Pancreas (tissue), 10 donors: ENCODE data around the gene ZNF587B. TPM values are rescaled to one million over a fixed set of nuclear protein-coding genes. Genes with fewer than 3 reads are reported as not detected.
A peak's percentile ranks its signal among the peaks of the same experiment; 100 is the strongest.
"Not testable (repeated sequence)": the region's sequence is repeated elsewhere in the genome, so short reads cannot be mapped to it uniquely, and the experiment has no call there.

Source experiments
- ATAC-seq, 4 donors: fragments of 200-7000 bp; cut with Tn5 transposase; one replicate each; pipeline versions ENCODE4 v1.8.0 to v1.9.1; 2020; ENCODE audit warnings: mild to moderate bottlenecking in 4 of 4, moderate library complexity in 4 of 4
- DNase-seq, 6 donors: peaks; one replicate each; pipeline ENCODE4 v3.0.0-alpha.2; 2020
- FAIRE-seq: peaks from 2 replicates; lab custom pipeline; 2012; peaks lifted over from hg19 to GRCh38; lab: Jason Lieb, UNC
- H3K27ac ChIP-seq, 4 donors: fragments of 200-600 bp; sonication (generic); 1 replicate in 3 of 4; 2 replicates in 1 of 4; pipeline versions ENCODE4 v1.5.0 to v1.8.0; 2020
- H3K27me3 ChIP-seq, 4 donors: fragments of 200-600 bp; one replicate each; pipeline ENCODE4 v1.8.0; 2021
- H3K36me3 ChIP-seq, 3 donors: fragments of 200-600 bp; sonication (generic) in 1 of 3; one replicate each; pipeline versions ENCODE4 v1.5.0 to v1.8.0; 2020 to 2021
- H3K4me1 ChIP-seq, 3 donors: fragments of 200-600 bp; one replicate each; pipeline ENCODE4 v1.8.0; 2021
- H3K4me3 ChIP-seq, 4 donors: fragments of 200-600 bp; sonication (generic) in 2 of 4; one replicate each; pipeline versions ENCODE4 v1.5.0 to v1.8.0; 2020 to 2021
- H3K9me3 ChIP-seq, 4 donors: fragments of 200-600 bp; one replicate each; pipeline ENCODE4 v1.8.0; 2021
- WGBS, 2 donors: extraction: QIAGEN DNeasy Blood & Tissue Kit; methylation state at CpG; one replicate each; pipeline ENCODE4 v1.1.7; 2013; 5-methylcytosine and 5-hydroxymethylcytosine counted together
- intact Hi-C, 3 donors: fragments of 100-400 bp; cut with DNase I; formaldehyde crosslinking; loops; one replicate each; pipeline versions ENCODE4 v1.11.1 to v1.14.2; 2022
- polyA plus RNA-seq, 2 donors: library from polyadenylated mRNA; stranded (reverse); fragments of 200-250 nt; gene quantifications; one replicate each; pipeline ENCODE4 v1.2.3, GENCODE V29; 2013
- total RNA-seq, 6 donors: library from RNA; stranded (reverse); fragmentation: NEBNext Ultra II Directional in 4 of 6; extraction: Animal tissue kit (Norgen Biotek cat#: 25700) in 4 of 6; gene quantifications; one replicate each; pipeline versions ENCODE4 v1.2.1 to v1.2.4, GENCODE V29; 2021 to 2023
- TF ChIP-seq, protein P1 (sequence below), 4 donors: fragments of 200-600 bp; sonication (generic) in 3 of 4; IDR thresholded peaks; one replicate each; pipeline versions ENCODE4 v1.5.0 to v1.8.0; 2021; ENCODE audit warnings: antibody characterized with exemption in 4 of 4
- donor health status: healthy with polysubstance abuse.
- donor health status: DM: no; HTN: no; CAD: no; lungs with moderate emphysema.
- donor health status: DM: no; HTN: no; CAD: no.
- donor health status: control.
- donor health status: control.
- donor health status: Bipolar disorder and iron deficiency.
- donor health status: DM: yes; HTN: yes; CAD: no.
- donor health status: DM: no; HTN: no; CAD: no.
- donor health status: DM: no; HTN: no; CAD: no.
- donor health status: DM: yes; HTN: yes; CAD: no.

The ZNF587B gene
- total and polyA plus RNA-seq, 8 donors, result 4.4 to 10.3 (median 8.5) TPM

DNA sequence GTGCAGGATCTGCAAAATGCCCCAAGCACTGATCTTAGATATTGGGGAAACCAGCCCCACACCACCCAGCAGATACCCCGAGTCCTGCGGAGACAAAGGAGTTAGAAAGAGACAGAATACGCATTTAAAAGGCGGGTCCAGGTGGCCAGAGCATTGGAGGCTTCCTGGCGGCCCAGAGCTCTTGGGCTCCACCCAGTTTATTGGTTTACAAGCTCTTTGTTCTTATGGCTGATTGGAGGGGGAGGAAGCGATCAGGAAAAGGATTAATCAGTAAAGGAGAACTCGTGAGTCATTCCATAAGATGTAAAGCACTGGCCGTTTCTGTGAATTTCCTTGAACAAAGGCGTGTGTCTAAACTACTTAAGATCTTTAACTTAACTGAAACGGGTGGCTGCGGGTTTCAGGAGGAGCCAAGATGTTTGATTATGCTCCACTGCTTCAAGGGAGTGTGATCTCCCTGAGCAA, 20.5 kb downstream of the ZNF587B start:
- DNase-seq (no peak), ATAC-seq (peak; percentile 27 to 57 (median 37)), FAIRE-seq (no peak)
- Histone ChIP-seq H3K4me1 (no peaks in the 10 kb centered on the region), H3K36me3 (no peaks in the 10 kb centered on the region), H3K9me3 (no peaks in the 10 kb centered on the region), H3K27me3 (no peaks in the 10 kb centered on the region), H3K4me3 (peak overlapping the region; percentile 38 to 65 (median 54)), H3K27ac (peak overlapping the region in 2 of 4 donors; percentile 52 to 69)
- intact Hi-C loops, result no loop called here
- WGBS, 2 donors, result 12 to 15% methylated on average over 10 to 11 of the region's 11 CpGs
- TF ChIP-seq, protein P1, sequence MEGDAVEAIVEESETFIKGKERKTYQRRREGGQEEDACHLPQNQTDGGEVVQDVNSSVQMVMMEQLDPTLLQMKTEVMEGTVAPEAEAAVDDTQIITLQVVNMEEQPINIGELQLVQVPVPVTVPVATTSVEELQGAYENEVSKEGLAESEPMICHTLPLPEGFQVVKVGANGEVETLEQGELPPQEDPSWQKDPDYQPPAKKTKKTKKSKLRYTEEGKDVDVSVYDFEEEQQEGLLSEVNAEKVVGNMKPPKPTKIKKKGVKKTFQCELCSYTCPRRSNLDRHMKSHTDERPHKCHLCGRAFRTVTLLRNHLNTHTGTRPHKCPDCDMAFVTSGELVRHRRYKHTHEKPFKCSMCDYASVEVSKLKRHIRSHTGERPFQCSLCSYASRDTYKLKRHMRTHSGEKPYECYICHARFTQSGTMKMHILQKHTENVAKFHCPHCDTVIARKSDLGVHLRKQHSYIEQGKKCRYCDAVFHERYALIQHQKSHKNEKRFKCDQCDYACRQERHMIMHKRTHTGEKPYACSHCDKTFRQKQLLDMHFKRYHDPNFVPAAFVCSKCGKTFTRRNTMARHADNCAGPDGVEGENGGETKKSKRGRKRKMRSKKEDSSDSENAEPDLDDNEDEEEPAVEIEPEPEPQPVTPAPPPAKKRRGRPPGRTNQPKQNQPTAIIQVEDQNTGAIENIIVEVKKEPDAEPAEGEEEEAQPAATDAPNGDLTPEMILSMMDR (IDR thresholded peaks at IDR 0.05), result no peak

DNA sequence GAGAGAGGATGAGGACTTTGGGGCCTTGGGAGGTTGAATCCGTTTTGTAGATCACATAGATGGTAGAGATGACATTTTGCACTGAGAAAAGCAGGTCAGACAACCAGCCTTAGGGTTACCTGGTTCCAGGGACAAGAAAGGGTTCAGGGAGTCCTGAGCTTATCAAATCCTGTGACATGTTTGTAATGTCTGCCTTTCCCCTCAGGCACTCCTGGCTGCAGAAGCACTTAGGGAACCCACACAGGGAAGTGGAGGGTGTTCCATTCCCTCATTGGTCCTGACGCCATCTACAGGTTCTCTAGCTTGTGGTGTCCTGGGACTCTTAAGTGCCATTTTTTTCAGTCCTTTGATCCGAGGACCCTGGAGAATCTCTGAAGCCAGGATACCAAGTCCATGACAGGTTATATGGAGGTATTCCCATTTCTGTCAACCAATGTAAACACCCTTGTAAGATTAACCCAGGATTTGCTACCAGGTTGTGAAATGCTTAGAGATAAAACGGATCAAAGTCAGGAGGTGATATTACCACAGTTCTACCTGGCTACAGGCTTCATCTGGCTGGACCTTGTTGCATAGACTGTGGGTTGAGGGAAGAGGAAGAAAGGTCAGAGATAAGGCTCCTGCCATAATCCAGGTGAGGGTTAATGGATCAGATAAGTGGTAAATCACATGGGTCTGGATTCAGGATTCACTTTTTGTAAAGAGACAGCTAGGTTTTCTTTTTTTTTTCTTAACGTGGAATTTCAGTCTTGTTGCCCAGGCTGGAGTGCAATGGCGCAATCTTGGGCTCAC, 21.9 kb downstream of the ZNF587B start:
- H3K4me3 ChIP-seq, H3K36me3 ChIP-seq, ATAC-seq, H3K27me3 ChIP-seq, FAIRE-seq, intact Hi-C loops, H3K4me1 ChIP-seq, DNase-seq, H3K9me3 ChIP-seq, H3K27ac ChIP-seq: not testable (repeated sequence)
- WGBS, 2 donors, result 69 to 76% methylated on average over 5 to 6 of the region's 6 CpGs

GRCh38 chr19:57854117-57854516, 24.0 kb downstream of the ZNF587B start:
- WGBS, 2 donors, result 85 to 96% methylated on average over 2 of the region's 2 CpGs
- H3K36me3 ChIP-seq, result peaks cover 3 to 20% (median 6%) of the 10 kb centered on the region in 3 donors
- H3K27me3 ChIP-seq, FAIRE-seq, H3K27ac ChIP-seq, H3K4me1 ChIP-seq, H3K4me3 ChIP-seq, intact Hi-C loops, ATAC-seq, H3K9me3 ChIP-seq, DNase-seq: not testable (repeated sequence)

DNA sequence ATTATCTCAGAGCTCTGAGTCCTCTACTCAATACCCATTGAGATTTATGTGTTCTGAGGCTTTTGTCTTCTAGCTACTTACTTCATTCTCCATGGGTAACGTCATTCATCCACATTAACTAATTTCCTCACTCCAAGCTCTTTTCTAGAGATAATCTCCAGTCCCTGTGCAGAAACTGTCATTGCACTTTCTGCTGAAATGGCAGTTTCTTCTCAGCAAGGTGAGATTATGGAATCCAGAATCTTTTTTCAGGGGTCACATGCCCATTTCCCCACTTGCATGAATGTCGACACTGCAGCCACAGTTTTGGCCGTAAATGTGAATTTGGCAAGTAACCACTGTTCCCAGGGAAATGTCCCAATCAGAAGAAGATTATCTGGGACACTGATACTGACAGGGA, 32.3 kb downstream of the ZNF587B start:
- H3K27me3 ChIP-seq, H3K27ac ChIP-seq, DNase-seq, ATAC-seq, H3K9me3 ChIP-seq, H3K4me3 ChIP-seq, H3K4me1 ChIP-seq, FAIRE-seq, intact Hi-C loops: not testable (repeated sequence)
- WGBS, 2 donors, result 93 to 97% methylated on average over 3 of the region's 3 CpGs
- peaks cover 19 to 75% (median 46%) of the 10 kb centered on the region in 3 donors for H3K36me3 ChIP-seq

- ATAC-seq, result no peak
- no peak overlapping the region for H3K4me3 ChIP-seq
- no peak for DNase-seq
- H3K9me3 ChIP-seq, result peaks cover 0 to under 1% (median 0%) of the 10 kb centered on the region in 4 donors
- no peaks in the 10 kb centered on the region for H3K4me1 ChIP-seq
- WGBS, 2 donors, result 99 to 100% methylated on average over 7 of the region's 7 CpGs
- H3K36me3 ChIP-seq, result peaks cover 9 to 42% (median 38%) of the 10 kb centered on the region in 3 donors
- TF ChIP-seq, protein P1 (IDR thresholded peaks at IDR 0.05), result no peak
- no peaks in the 10 kb centered on the region for H3K27me3 ChIP-seq
- H3K27ac ChIP-seq, result no peak overlapping the region
- intact Hi-C loops, result no loop called here
- no peak for FAIRE-seq
Measured at GRCh38 chr19:57867868-57868492, 37.9 kb downstream of the ZNF587B start.

GRCh38 chr19:57869655-57870054, 39.6 kb downstream of the ZNF587B start:
- H3K27me3 ChIP-seq, ATAC-seq, H3K4me3 ChIP-seq, H3K27ac ChIP-seq, intact Hi-C loops, DNase-seq, H3K9me3 ChIP-seq, H3K4me1 ChIP-seq, FAIRE-seq: not testable (repeated sequence)
- WGBS, 2 donors, result 94 to 97% methylated on average over 6 of the region's 6 CpGs
- H3K36me3 ChIP-seq, result peaks cover 6 to 36% (median 32%) of the 10 kb centered on the region in 3 donors
